ENCODE data around the gene PRMT9.

PRMT9 gene

DNA sequence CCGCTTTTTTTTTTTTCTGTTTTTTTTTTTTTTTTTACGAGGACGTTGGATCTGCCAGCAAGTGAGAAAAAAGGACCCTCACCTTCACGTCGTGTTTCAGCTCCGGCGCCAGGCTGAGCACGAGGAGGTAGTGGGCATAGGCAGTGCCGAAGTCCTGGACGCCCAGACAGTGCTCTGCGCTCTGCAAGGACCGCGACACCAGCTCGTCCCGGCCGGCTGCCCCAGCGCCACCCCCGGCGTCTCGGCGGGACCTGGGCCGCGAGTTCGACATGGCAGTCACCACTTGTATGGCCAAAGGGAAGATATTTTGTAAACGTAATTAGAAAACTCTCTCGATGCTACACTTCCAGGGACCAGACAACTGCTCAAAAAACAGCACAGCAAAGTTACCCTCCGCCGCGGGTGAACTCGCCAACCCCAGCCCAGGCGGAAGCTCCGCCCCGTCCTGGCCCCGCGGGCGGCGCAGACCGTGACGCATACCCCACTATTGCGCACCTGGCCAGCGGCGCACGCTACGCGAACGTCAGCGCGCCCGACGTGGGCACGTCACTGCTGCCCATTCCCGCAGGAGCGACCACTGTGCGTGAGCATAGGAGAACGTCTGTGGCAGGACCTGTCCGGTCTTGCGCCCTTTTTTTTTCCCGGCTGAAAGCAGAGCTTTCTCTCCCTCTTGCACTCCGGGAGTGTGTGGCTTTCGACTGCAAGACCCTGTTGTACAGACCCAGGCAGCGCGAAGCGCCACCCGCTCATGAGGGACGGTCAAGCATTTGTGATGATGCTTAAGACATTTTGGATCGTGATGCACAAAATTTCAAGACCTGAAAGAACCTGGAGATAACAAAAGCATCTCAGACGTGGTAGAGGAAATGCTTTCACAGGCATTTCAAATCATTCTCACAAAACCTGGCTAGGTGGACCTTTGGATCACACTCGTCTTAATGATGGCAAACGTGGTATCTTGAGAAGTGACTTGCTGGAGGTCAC lies at the start of gene PRMT9:
Gene PRMT9, minus strand, starts transcription at position 447 of the 984 bp plus-strand sequence. Its CDS starts 176 bp downstream, at position 271.
- DNase-seq, result peak; percentile 94

DNA sequence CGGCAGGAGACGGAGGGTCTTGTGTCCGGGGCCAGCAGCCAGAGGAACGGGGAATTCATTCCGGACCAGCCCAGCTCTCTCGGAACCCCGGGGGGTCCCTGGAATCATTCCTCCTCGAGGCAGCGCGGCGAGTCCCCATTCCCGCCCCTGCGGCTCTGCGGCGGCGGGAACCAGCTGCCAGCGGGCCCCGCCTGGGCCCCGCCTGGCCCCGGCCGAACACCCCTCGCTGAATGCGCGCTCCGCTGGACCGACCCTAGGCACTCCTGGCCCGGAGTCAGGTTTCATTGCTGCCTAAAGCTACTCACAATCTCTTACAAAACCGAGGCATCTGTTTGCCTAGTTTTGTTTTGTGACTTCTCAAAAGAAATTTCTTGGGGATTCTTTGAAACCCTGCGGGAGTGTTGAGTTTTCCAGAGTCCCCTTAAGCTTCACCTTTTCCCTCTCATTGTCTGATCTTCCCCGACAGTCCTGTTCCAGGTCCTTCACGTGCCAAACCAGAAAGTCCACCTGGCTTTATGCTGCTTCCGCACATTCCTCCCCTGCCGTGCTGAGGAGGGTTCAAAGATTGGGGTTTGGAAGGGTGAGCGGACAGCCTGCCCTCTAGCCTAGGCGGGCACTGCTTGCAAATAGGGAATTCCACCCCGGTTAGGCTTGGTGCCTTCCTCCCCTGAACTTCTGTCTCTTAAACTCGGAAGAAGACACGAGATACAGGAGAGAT lies 48.7 kb upstream of the PRMT9 start:
- peak; percentile 64 for DNase-seq

DNA sequence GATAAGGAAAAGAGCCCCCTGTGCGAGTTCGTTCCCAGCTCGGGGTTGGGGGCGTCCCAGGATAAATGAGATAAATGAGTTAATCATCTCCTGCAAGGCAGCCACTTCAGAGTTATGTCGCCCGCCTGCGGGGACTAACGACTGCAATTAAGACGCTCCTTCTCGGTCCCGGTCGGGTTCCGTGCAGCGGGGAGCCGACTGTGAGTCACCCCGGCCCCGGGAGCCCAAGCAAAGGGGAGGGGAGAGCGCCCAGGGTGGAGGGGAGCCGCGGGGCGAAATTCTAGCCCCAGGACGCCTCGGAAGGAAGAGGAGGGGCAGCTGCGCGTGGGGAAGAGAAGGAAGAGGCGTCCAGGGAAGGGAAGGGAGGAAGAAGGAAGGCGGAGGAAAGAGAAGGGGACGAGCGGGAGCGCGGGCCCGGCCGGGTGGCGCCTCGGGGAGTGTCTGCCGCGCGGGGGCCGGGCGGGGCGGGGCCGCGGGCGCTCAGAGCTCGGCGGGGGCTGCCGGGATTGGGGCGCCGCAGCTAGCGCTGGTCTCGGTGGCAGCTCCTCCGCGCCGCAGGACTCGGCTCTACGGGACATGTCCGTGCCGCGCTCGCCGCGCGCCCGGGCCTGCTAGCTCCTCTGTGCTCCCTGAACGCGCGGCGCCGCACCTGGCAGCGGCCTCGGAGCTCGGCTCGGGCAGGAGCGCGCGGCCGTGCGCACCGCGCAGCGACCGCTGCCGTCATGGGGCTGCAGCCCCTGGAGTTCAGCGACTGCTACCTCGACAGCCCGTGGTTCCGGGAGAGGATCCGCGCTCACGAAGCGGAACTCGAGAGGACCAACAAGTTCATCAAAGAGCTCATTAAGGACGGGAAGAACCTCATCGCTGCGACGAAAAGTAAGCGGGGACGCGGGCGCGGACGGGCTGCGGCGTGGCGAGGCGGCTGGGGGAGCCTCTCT lies 47.9 kb upstream of the PRMT9 start, which contains the start of gene ARHGAP10:
Gene ARHGAP10, plus strand, starts transcription at position 509 of the 938 bp plus-strand sequence. Its CDS starts 214 bp downstream, at position 723.
- peak; percentile 88 for DNase-seq

DNA sequence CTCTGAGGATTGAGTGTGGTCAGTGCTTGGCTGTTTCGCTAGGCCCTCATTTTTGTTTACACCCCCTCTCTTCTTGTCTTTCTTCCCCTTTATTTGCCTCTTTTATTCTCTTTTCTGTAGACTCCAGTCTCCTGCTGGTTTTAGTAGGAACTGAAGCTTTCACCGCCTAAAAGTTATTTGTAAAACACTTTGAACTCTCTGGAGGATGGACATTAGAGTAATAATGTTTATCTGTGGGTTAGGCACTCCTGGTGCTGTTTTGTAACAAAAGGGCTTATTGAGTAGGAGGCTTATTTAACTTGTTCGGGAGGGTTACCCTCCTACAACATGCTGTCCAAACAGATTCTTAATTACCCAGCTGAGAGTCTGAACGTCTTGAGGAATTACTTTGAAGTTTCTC lies 46.4 kb upstream of the PRMT9 start:
- no peak for DNase-seq

DNA sequence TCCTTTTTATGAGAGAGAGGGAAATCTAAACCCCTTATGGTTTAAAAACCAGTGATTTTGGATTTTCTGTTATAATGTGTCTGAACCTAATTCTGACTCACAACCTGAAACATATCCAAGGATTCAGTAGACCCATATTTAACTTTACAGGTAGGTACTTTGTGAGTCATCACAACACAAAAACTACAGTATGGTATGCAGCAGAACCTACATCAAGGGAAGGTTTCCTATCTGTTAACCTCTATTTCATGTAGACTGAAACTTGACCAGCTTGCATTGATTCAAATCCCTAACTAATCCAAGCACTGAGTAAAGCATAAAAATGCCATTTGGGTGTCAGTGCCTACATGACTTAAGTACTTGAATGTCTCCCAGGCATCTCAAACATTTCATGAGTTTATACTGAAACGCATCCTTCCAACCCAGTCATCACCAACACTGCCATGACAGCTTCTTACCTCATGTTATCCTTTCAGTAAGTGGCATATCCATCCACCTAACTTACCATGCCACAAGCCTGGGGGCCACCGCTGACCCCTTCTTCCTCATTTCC lies 43.6 kb upstream of the PRMT9 start:
- no peak for DNase-seq

DNA sequence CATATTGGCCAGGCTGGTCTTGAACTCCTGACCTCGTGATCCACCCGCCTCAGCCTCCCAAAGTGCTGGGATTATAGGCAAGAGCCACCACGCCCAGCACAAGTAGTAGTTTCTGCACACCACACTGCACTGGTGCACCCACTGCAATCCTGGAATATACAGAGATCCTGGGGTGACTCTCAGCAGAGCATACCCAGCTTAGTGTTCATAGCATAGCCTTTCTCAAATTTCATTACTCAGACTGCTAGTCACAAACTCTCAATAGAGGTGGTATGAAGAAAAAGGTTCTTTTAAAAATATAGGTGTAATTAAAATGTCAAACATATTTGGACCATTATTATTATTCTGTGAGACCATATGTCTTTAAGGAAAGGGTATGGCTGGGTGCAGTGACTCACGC lies 41.7 kb upstream of the PRMT9 start:
- DNase-seq, result no peak

DNA sequence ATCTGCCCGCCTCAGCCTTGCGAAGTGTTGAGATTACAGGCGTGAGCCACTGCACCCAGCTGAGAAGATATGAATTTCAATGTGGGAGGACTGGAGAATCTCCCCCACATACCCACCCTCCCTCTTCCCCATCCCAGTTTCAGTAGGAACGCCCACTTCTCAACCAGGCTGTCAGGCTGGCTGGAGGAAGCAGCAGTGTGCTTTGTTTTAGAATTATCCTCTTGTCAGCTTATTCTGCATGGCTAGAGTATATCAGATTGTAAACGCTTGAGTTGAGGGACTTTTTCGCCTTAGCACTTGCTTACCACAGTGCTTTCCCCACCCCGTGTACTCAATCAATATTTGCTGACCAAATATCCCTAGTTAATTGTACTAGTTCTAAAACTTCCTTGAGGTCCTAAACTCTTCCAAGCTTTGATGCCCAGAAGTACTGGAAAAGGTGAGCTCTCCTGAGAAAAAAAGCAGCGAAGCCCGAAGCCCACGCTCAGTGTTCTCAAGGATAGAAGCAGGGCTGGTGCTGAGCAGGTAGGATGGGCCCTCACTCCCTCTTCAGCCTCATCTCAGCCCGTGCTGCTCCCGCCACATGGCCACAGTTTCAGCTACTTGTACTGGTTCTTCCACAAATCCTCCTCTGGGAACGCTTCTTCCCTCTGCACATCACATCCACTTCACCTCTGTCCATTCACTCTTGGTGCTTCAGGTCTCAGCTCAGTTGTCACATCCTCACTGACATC lies 40.7 kb upstream of the PRMT9 start:
- DNase-seq, result no peak

DNA sequence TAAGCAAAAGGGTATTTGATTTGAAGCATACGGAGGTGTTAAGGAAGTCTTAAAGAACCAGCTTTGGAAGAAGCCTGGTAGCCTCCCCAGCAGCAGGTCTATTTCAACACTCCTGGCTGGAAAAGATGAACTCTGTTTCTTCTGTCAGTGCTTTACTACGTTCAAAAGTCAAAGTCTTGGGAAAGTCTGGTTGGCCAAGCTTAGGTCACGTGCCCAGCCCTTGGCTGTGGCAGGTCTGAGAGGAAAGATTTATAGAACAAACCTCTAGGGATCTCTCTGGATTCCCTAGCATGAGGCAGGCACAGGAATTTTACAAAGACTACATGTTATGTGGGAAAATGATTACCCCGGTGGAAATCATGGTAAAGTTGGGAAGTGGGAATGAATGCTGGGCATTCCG lies 39.4 kb upstream of the PRMT9 start:
- DNase-seq, result no peak

DNA sequence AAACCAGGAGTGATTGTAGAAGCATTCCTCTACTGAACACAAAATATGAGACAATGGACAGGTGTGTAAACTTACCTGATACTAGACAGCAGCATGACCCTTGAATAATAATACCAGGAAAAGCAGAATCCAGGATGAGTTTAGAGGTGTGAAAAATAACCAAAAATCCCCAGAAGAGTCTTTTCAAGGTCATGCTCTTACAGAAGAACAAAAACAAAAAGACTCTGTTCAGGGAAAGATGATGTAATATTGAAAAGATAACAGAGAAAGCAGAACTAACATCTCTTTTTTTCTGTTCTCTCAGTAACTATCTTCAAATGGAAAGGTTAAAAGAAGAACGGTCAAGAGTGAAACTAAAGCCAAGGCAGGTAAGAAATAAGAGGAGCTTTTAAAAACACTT lies 33.9 kb upstream of the PRMT9 start:
- DNase-seq, result no peak

DNA sequence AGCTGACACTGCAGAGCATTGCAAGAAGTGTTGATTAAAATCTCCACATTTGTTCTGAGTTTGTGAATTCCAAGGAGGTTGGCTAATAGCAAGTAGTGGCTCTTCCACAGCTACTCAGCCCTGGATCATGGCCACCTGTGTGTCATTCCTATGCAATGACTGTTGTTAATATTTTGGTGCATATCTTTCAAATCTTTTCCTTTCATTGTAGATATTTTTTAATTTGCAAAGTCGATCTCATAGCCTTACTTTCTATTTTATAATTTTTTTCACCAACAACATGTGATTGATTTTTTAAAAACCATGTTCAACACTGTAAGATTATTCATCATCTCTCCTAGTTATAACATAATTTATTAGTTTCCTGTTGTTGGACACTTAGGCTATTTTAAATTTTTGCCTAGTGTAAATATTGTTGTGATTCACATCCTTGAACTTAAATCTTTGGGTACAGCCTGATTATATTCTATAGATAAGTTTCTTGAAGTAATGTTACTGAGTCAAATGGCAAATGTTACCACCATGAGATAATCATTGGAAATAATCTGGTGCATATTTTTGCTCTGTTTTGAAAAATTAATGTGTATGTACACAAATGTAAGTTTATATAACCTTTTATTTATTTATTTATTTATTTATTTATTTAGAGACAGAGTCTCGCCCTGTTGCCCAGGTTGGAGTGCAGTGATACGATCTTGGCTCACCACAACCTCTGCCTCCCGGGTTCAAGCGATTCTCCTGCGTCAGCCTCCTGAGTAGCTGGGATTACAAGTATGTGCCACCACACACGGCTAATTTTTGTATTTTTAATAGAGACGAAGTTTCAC lies 30.8 kb upstream of the PRMT9 start:
- DNase-seq, result no peak

DNA sequence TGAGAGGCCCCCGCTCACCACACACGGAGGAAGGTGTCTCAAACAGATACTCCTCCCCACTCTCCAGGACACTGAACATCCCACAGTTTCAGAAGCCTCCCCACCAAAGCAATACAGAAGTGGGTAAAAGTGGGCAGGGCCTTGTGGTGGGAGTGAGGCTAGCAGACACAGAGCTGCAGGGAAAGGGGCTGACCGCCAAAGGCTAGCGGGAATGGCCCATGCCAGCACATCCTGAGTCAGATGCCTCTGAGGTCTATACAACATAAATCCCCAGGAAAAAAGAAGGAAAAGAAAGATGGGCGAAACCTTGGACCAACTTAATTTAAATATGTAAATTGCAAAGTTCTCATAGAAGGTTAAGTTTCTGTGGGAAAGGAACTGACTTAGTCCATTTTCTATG lies 26.0 kb upstream of the PRMT9 start:
- no peak for DNase-seq

DNA sequence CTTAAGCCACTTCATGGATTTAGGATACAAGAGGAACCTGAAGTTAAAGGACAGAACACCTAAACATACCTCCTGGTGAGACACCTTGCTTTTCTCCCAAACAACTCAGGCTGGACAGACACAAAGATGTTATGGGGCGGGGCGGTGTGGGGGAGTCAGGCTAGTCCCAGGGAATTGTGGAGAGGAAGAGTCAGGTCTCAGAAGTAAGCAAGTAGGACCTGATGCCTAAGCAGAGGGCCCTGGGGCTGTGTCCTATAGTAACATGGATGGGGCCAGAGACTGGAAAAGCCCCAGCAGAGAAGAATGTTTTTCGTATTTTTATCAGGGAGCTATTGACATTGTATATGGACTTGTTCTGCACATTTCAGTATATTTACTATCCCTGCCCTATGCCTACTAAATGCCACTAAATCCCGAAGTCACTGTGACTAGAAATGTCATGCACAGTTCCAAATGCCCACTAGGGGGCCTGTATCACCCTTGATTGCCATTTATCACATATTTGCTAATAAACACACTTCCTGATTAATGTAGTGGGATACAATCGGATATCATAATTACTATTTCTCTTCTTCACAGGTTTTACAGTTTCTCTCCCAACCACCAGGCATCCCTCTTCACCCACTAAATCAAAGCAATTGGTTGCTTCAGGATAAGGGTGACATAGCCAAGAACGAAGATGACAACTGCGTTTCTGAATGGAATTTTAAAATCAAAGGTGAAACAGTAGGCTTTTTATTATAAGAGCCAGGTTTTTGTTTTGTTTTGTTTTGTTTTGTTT lies 24.1 kb upstream of the PRMT9 start:
- DNase-seq, result peak; percentile 73

DNA sequence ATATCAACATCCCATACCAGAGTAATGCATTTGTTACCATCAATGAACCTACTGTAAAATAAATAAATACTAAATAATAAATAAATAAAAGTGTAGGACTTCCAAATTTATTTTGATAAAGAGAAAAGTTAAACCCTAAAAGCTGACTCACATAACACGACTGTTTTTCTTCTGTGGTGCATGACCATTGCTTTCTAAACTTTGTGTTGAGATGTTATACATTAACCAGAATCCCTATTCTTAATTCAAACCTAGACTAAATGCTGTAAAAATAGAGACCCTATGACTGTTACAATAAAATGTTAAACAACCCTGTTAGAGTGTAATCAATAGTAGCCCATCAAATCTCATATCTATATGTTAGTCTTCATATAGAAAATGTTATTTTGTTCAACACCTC lies 20.9 kb upstream of the PRMT9 start:
- no peak for DNase-seq

DNA sequence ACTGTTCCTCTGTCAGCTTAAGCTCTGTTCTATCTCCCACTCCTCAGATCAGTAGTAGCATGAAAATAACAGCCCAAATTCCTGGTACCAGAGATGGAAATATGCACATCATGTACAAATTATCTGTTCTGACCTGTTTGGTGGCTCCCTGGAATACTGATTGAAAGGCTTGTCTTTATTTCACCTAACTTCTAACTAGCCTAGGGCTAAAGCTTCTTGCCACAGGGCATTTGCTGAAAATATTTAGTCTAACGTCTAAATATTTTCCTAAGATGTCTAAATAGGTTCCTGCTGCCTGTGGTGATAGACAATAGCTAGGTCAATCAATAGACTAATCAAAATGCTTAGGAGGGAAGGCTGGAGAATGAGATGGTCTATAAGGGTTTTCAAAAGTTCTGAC lies 12.9 kb upstream of the PRMT9 start:
- DNase-seq, result no peak

DNA sequence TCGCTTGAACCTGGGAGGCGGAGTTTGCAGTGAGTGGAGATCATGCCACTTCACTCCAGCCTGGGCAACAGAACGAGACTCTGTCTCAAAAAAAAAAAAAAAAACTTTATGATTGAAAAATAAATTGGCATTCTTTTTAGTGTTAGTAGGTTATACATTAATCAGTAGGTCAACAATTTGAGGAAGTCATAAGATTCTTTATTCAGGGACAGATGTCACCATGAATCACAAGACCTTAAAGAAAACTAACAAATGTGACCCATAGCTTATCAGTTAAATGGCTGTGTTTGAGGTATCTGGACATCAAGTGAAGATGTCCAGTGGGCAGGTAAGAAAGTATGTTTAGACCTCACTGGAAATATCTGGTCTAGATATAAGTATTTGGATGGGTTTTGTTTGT lies 9.3 kb upstream of the PRMT9 start:
- DNase-seq, result no peak

DNA sequence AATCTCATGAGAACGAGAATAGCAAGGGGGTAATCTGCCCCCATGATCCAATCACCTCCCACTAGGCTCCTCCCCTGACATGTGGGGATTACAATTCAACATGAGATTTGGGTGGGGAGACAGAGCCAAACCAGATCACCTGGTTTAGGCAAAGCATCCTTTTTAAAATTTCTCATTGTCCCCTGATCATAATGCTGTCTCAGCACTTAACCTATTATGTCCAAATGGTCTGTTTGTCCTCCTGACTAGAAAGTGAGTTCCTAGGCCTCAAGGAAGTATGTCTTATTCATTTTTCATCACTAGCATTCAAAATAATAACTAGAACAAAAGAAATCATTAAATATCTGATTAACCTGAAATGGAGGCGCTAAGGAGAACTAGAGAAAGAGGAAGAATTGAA lies 7.9 kb upstream of the PRMT9 start:
- DNase-seq, result no peak

DNA sequence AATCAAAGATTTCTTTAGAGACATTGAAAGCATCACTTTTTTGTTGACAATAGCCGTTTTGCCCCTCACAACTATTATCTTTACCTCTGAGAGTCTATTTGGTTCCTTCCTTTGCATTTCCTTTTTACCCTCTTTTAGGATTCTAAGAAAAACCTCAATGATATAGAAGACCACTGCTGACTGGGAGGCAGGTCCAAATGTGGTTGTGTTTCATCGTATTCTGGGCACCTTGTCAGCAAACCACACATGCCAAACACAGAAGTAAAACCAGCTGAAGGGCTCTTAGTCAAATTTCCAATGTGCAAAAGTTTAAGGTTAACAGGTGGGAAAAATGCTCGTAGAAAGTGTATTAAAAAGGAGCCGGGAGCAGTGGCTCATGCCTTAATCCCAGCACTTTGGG lies 5.1 kb upstream of the PRMT9 start:
- DNase-seq, result no peak

DNA sequence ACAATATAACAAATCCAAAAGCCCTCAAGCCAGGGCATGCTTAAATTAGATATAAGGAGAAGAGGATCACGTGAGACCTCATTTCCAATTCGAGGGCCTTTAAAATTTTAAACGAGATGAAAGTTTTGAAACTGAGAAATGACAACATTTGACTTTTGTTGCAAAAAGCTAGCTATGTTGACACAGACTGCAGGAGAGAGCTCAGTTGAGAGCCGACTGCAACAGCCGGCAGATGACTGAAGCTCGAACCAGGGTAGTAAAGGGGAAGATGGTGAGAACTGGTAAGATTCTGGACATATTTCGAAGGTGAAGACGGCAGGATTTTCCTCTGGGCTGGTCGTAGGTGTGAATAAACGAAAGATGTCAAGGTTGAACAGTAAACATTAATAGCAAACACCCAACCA lies 773 bp downstream of the PRMT9 start:
- DNase-seq, result peak; percentile 61

DNA sequence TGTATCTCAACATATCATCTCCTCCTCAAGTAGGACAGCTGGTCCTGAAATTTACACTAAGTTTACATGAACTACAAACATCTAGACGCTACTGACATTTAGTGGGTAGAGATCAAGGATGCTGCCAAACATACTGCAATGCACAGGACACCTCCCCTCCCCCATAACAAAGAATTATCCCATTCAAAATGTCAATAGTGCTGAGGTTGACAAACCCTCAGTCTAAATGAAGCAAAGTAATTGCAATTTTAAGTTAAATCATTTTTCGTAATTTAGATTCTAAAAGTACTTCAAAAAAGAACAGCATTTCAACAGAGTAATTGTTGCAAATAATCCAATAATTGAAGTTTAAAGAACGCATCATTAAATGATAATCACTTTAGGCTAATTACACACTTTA lies 1.2 kb downstream of the PRMT9 start:
- DNase-seq, result no peak

Data from activated CD8-positive, alpha-beta memory T cell treated with anti-CD3 and anti-CD28 coated beads for 24 hours (primary cell).